Astrocyte of the spinal cord (primary cell): ENCODE data around the gene MATK.

Experiments
- DNase-seq: peaks from one replicate; pipeline ENCODE4 v3.0.0; 2011; ENCODE audit warnings: low read depth, low spot score
- H3K4me3 ChIP-seq: 2 replicates; pipeline ENCODE4 v1.5.1; 2011; ENCODE audit warnings: low read depth, mild to moderate bottlenecking, low read length, moderate library complexity
- CTCF ChIP-seq: IDR thresholded peaks from 2 replicates; pipeline ENCODE4 v1.5.1; 2012; ENCODE audit warnings: low read depth, mild to moderate bottlenecking, low read length, inconsistent platforms
- in situ Hi-C: cut with HindIII; loops from 2 replicates; pipeline ENCODE4 v1.10.0; 2017; ENCODE audit warnings: low sequenced_read_pairs

MATK gene

GRCh38 chr19:3740431-3740830, 45.8 kb downstream of the MATK start:
- TF ChIP-seq CTCF = no peak
- DNase-seq = no peak
- no peak overlapping the region for H3K4me3 ChIP-seq
- in situ Hi-C loops = no loop called here

- no peak for TF ChIP-seq CTCF
- no peak overlapping the region for H3K4me3 ChIP-seq
- no peak for DNase-seq
- in situ Hi-C loops = no loop called here
These were observed 47.5 kb downstream of the MATK start for GRCh38 chr19:3738477-3739220.

GRCh38 chr19:3737487-3738205, 48.5 kb downstream of the MATK start:
- in situ Hi-C loops = no loop called here
- no peak for TF ChIP-seq CTCF

GRCh38 chr19:3736106-3736724, 50.0 kb downstream of the MATK start:
- DNase-seq = no peak
- TF ChIP-seq CTCF = no peak
- in situ Hi-C loops = no loop called here
- no peak overlapping the region for H3K4me3 ChIP-seq

More at GRCh38 chr19:3737487-3738205, 48.5 kb downstream of the MATK start:
- no peak overlapping the region for H3K4me3 ChIP-seq
- no peak for DNase-seq

GRCh38 chr19:3734310-3734600, 51.9 kb downstream of the MATK start:
- no peak for DNase-seq
- no peak for TF ChIP-seq CTCF
- in situ Hi-C loops = no loop called here
- no peak overlapping the region for H3K4me3 ChIP-seq

GRCh38 chr19:3733549-3734309, 52.5 kb downstream of the MATK start:
- no peak overlapping the region for H3K4me3 ChIP-seq
- DNase-seq = no peak
- TF ChIP-seq CTCF = no peak
- in situ Hi-C loops = no loop called here
